HepG2 (cell line): ENCODE measurements around the gene TH. TPM values are rescaled to one million over a fixed set of nuclear protein-coding genes. Genes with fewer than 3 reads are reported as not detected.
A peak's percentile ranks its signal among the peaks of the same experiment; 100 is the strongest.

Source experiments
- DZIP1 ChIP-seq: sonication (generic); formaldehyde crosslinking; IDR thresholded peaks from 2 replicates; pipeline ENCODE4 v1.5.0; 2020; ENCODE audit warnings: mild to moderate bottlenecking, missing genetic modification reagents
- IKZF1 ChIP-seq: fragments of 450-650 bp; IDR thresholded peaks from 2 replicates; pipeline ENCODE4 v1.7.1; 2016
- KLF13 ChIP-seq: sonication (generic); formaldehyde crosslinking; IDR thresholded peaks from 2 replicates; pipeline ENCODE4 v1.4.0; 2020; ENCODE audit warnings: mild to moderate bottlenecking, missing genetic modification reagents
- MED8 ChIP-seq: sonication (generic); formaldehyde crosslinking; IDR thresholded peaks from 2 replicates; pipeline ENCODE4 v1.8.1; 2023; ENCODE audit warnings: mild to moderate bottlenecking, missing genetic modification reagents; ENCODE audit not compliant: insufficient replicate concordance
- MEF2D ChIP-seq: sonication (generic); formaldehyde crosslinking; IDR thresholded peaks from 2 replicates; pipeline ENCODE4 v1.5.1; 2020; ENCODE audit warnings: mild to moderate bottlenecking, missing genetic modification reagents
- PHF8 ChIP-seq: sonication (generic); formaldehyde crosslinking; IDR thresholded peaks from 2 replicates; pipeline ENCODE4 v1.5.0; 2020; ENCODE audit warnings: missing genetic modification reagents
- POLR2G ChIP-seq: fragments of 200-400 bp; formaldehyde crosslinking; IDR thresholded peaks from 2 replicates; pipeline ENCODE4 v1.6.1; 2018; ENCODE audit warnings: mild to moderate bottlenecking, low read depth, low read length, moderate library complexity
- SALL2 ChIP-seq: sonication (generic); formaldehyde crosslinking; IDR thresholded peaks from 2 replicates; pipeline ENCODE4 v1.8.1; 2023; ENCODE audit warnings: mild to moderate bottlenecking, missing genetic modification reagents, inconsistent platforms
- SKI ChIP-seq: fragments of 450-650 bp; IDR thresholded peaks from one replicate; pipeline ENCODE4 v1.6.1; 2018; ENCODE audit warnings: mild to moderate bottlenecking; ENCODE audit not compliant: partially characterized antibody
- SMAD1 ChIP-seq: sonication (generic); formaldehyde crosslinking; IDR thresholded peaks from 2 replicates; pipeline ENCODE4 v1.4.0; 2020; ENCODE audit warnings: missing genetic modification reagents, low read depth, mild to moderate bottlenecking, borderline replicate concordance
- ZFX ChIP-seq: sonication (generic); formaldehyde crosslinking; IDR thresholded peaks from 2 replicates; pipeline ENCODE4 v1.4.0; 2020; ENCODE audit warnings: mild to moderate bottlenecking, low read depth, missing genetic modification reagents, moderate library complexity
- ZNF460 ChIP-seq: sonication (generic); formaldehyde crosslinking; IDR thresholded peaks from 2 replicates; pipeline ENCODE4 v1.5.1; 2020; ENCODE audit warnings: missing genetic modification reagents, mild to moderate bottlenecking, borderline replicate concordance
- ZNF687 ChIP-seq: sonication (generic); formaldehyde crosslinking; IDR thresholded peaks from 2 replicates; pipeline ENCODE4 v1.5.1; 2020; ENCODE audit warnings: mild to moderate bottlenecking, missing genetic modification reagents, moderate library complexity
- ZNF770 ChIP-seq: sonication (generic); formaldehyde crosslinking; IDR thresholded peaks from 2 replicates; pipeline ENCODE4 v1.5.0; 2020; ENCODE audit warnings: mild to moderate bottlenecking, missing genetic modification reagents
- ZNF772 ChIP-seq: sonication (generic); formaldehyde crosslinking; IDR thresholded peaks from 2 replicates; pipeline ENCODE4 v1.5.0; 2020; ENCODE audit warnings: mild to moderate bottlenecking, missing genetic modification reagents
- ZNF816 ChIP-seq: sonication (generic); formaldehyde crosslinking; IDR thresholded peaks from 2 replicates; pipeline ENCODE4 v1.8.0; 2022; ENCODE audit warnings: missing genetic modification reagents, mild to moderate bottlenecking, borderline replicate concordance
- ZNF83 ChIP-seq: sonication (generic); formaldehyde crosslinking; IDR thresholded peaks from 2 replicates; pipeline ENCODE4 v1.4.0; 2020; ENCODE audit warnings: missing genetic modification reagents, mild to moderate bottlenecking, borderline replicate concordance
- polyA plus RNA-seq, 8 experiments: library from polyadenylated mRNA; depleted of rRNA in 3 of 8; stranded (reverse) in 7 of 8; unstranded in 1 of 8; fragments of >200 nt; fragmentation: Illumina TruSeq in 4 of 8; extraction: Trizol in 4 of 8; gene quantifications; 2 replicates each; pipeline versions ENCODE4 v1.2.1 to v1.2.3, GENCODE V29; 2011 to 2016; ENCODE audit warnings: low read depth in 4 of 8, missing spikeins in 1 of 8, mixed read lengths in 1 of 8; ENCODE audit not compliant: insufficient read depth in 1 of 8
- total RNA-seq, 5 experiments: library from RNA; depleted of rRNA; stranded (reverse); fragments of >200 nt; fragmentation: Illumina TruSeq; extraction: Trizol; gene quantifications; 2 replicates each; pipeline ENCODE4 v1.2.3, GENCODE V29; 2016; ENCODE audit warnings: low read depth in 1 of 5
- TF ChIP-seq, protein P1 (sequence below): sonication (generic); formaldehyde crosslinking; IDR thresholded peaks from 2 replicates; pipeline ENCODE4 v1.5.0; 2020; ENCODE audit warnings: mild to moderate bottlenecking, missing genetic modification reagents, moderate library complexity

TH gene
- total and polyA plus RNA-seq, 2 of the 13 experiments (the other 11 are each of a cell fraction or from before 2014, with no cell fraction given): 0.36 TPM; not detected in 1

GRCh38 chr11:2129699-2130366 is 41.8 kb downstream of the TH start (continued):
- TF ChIP-seq, protein P1, sequence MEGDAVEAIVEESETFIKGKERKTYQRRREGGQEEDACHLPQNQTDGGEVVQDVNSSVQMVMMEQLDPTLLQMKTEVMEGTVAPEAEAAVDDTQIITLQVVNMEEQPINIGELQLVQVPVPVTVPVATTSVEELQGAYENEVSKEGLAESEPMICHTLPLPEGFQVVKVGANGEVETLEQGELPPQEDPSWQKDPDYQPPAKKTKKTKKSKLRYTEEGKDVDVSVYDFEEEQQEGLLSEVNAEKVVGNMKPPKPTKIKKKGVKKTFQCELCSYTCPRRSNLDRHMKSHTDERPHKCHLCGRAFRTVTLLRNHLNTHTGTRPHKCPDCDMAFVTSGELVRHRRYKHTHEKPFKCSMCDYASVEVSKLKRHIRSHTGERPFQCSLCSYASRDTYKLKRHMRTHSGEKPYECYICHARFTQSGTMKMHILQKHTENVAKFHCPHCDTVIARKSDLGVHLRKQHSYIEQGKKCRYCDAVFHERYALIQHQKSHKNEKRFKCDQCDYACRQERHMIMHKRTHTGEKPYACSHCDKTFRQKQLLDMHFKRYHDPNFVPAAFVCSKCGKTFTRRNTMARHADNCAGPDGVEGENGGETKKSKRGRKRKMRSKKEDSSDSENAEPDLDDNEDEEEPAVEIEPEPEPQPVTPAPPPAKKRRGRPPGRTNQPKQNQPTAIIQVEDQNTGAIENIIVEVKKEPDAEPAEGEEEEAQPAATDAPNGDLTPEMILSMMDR: 0 out of 2 replicates have a peak, but pooled peaks have one; percentile 8
- TF ChIP-seq SALL2 (CRISPR knock-in tag): no peak
- TF ChIP-seq DZIP1 (CRISPR knock-in tag): peak; percentile 80
- no peak for TF ChIP-seq IKZF1
- no peak for TF ChIP-seq SKI
- TF ChIP-seq SMAD1: 0 out of 2 replicates have a peak, but pooled peaks have one; percentile 4
- peak; percentile 71 for TF ChIP-seq ZNF687 (CRISPR knock-in tag)
- TF ChIP-seq ZNF460 (CRISPR knock-in tag): 0 out of 2 replicates have a peak, but pooled peaks have one; percentile 8
- TF ChIP-seq KLF13 (CRISPR knock-in tag): no peak
- peak; percentile 14; the same call in 1 of the 2 replicates for TF ChIP-seq ZNF772 (CRISPR knock-in tag)
- TF ChIP-seq ZNF770 (CRISPR knock-in tag): no peak; the same call in 1 of the 2 replicates
- no peak for TF ChIP-seq MED8
- TF ChIP-seq POLR2G: no peak; the same call in 1 of the 2 replicates
- TF ChIP-seq MEF2D (CRISPR knock-in tag): 0 out of 2 replicates have a peak, but pooled peaks have one; percentile 6
- TF ChIP-seq ZNF83 (CRISPR knock-in tag): no peak; the same call in 1 of the 2 replicates
- peak; percentile 70; the same call in 1 of the 2 replicates for TF ChIP-seq ZNF816 (CRISPR knock-in tag)
- TF ChIP-seq PHF8 (CRISPR knock-in tag): peak; percentile 9; the same call in 1 of the 2 replicates
- peak; percentile 31; the same call in 1 of the 2 replicates for TF ChIP-seq ZFX (CRISPR knock-in tag)
